GM12801 (cell line): ENCODE results near the gene VEPH1.

ENCODE experiments used
- CTCF ChIP-seq: IDR thresholded peaks from one replicate; pipeline ENCODE4 v1.5.1; 2011; ENCODE audit warnings: control low read depth; ENCODE audit not compliant: insufficient read length; ENCODE audit errors: extremely low read depth

Gene VEPH1

GRCh38 chr3:157238457-157238856, 264.8 kb downstream of the VEPH1 start:
- TF ChIP-seq CTCF = no peak

GRCh38 chr3:157237886-157238285, 265.3 kb downstream of the VEPH1 start:
- TF ChIP-seq CTCF = no peak

- no peak for TF ChIP-seq CTCF
Observed at GRCh38 chr3:157235291-157235690, 267.9 kb downstream of the VEPH1 start.

GRCh38 chr3:157233923-157234322, 269.3 kb downstream of the VEPH1 start:
- no peak for TF ChIP-seq CTCF

GRCh38 chr3:157232141-157232540, 271.1 kb downstream of the VEPH1 start:
- no peak for TF ChIP-seq CTCF

GRCh38 chr3:157231071-157231470, 272.1 kb downstream of the VEPH1 start:
- no peak for TF ChIP-seq CTCF

GRCh38 chr3:157226173-157226847, 276.9 kb downstream of the VEPH1 start:
- TF ChIP-seq CTCF = no peak
